AG04449 (cell line): ENCODE data around the gene ADAM23.

Source experiments
- CTCF ChIA-PET: fragments of 350-600 bp; formaldehyde crosslinking; extraction: SDS; loops from one replicate; lab custom pipeline; 2021; ENCODE audit warnings: antibody characterized with exemption; lab: Yijun Ruan, JAX
- POLR2A ChIA-PET: fragments of 400-600, 350-600 bp; formaldehyde crosslinking; extraction: SDS; loops from one replicate; lab custom pipeline; 2020; ENCODE audit warnings: antibody characterized with exemption, inconsistent platforms; lab: Yijun Ruan, JAX
- DNase-seq: peaks from one replicate; pipeline ENCODE4 v3.0.0-alpha.2; 2010; ENCODE audit warnings: low read depth, low spot score
- H3K4me3 ChIP-seq: 2 replicates; pipeline ENCODE4 v1.5.1; 2011; ENCODE audit warnings: low read depth, mild to moderate bottlenecking, control low read depth, low read length
- CTCF ChIP-seq: IDR thresholded peaks from one replicate; pipeline ENCODE4 v1.5.1; 2011; ENCODE audit warnings: mild to moderate bottlenecking, moderate library complexity, low read length, control low read depth, inconsistent platforms; ENCODE audit not compliant: insufficient read depth; ENCODE audit errors: missing control alignments

ADAM23 gene

GRCh38 chr2:206480620-206481019 is 37.3 kb downstream of the ADAM23 start:
- no peak for DNase-seq
- POLR2A ChIA-PET = no interaction called here
- no peak for TF ChIP-seq CTCF
- H3K4me3 ChIP-seq = no peak overlapping the region
- CTCF ChIA-PET = no interaction called here

- POLR2A ChIA-PET = no interaction called here
- no peak for TF ChIP-seq CTCF
- H3K4me3 ChIP-seq = no peak overlapping the region
- DNase-seq = no peak
- CTCF ChIA-PET = no interaction called here
These were observed 37.7 kb downstream of the ADAM23 start for GRCh38 chr2:206481056-206481455.

- ChIA-PET CTCF (no interaction called here), POLR2A (no interaction called here)
- no peak for TF ChIP-seq CTCF
- no peak for DNase-seq
- H3K4me3 ChIP-seq = no peak overlapping the region
These were observed 38.8 kb downstream of the ADAM23 start for GRCh38 chr2:206482123-206482522.

GRCh38 chr2:206482633-206483032 is 39.3 kb downstream of the ADAM23 start:
- POLR2A ChIA-PET = no interaction called here

GRCh38 chr2:206488053-206488452 is 44.7 kb downstream of the ADAM23 start:
- no peak for DNase-seq
- ChIA-PET CTCF (no interaction called here), POLR2A (no interaction called here)
- no peak overlapping the region for H3K4me3 ChIP-seq
- TF ChIP-seq CTCF = no peak

More at GRCh38 chr2:206482633-206483032, 39.3 kb downstream of the ADAM23 start:
- H3K4me3 ChIP-seq = no peak overlapping the region
- no peak for TF ChIP-seq CTCF
- no peak for DNase-seq
- CTCF ChIA-PET = no interaction called here

- POLR2A ChIA-PET = no interaction called here
- DNase-seq = no peak
- no peak for TF ChIP-seq CTCF
- no peak overlapping the region for H3K4me3 ChIP-seq
- CTCF ChIA-PET = no interaction called here
These were observed 45.3 kb downstream of the ADAM23 start for GRCh38 chr2:206488623-206489022.
